GM13976 (cell line): ENCODE results near the gene ADAMTS2.
"Not testable (repeated sequence)": the region's sequence is repeated elsewhere in the genome, so short reads cannot be mapped to it uniquely, and the experiment has no call there.

Experiments
- DNase-seq: peaks from one replicate; pipeline ENCODE4 v3.0.0; 2012; ENCODE audit warnings: low spot score
- CTCF ChIP-seq: IDR thresholded peaks from 2 replicates; pipeline ENCODE4 v1.5.1; 2012; ENCODE audit warnings: borderline replicate concordance, mild to moderate bottlenecking; ENCODE audit not compliant: insufficient read depth; ENCODE audit errors: extremely low read depth, missing control alignments, control extremely low read depth
- in situ Hi-C: fragments of 300-500 bp; cut with MboI; formaldehyde crosslinking; loops from one replicate; pipeline ENCODE4 v1.12.0; 2022; ENCODE audit warnings: low sequenced_read_pairs, mixed read lengths, inconsistent platforms; ENCODE audit not compliant: unreplicated experiment

ADAMTS2 gene

GRCh38 chr5:179289756-179290385 is 55.4 kb downstream of the ADAMTS2 start:
- no peak for TF ChIP-seq CTCF

GRCh38 chr5:179288809-179289185 is 56.5 kb downstream of the ADAMTS2 start:
- no peak for TF ChIP-seq CTCF
- no peak for DNase-seq
- in situ Hi-C loops, result no loop called here

More at GRCh38 chr5:179289756-179290385, 55.4 kb downstream of the ADAMTS2 start:
- in situ Hi-C loops, result no loop called here
- no peak for DNase-seq

GRCh38 chr5:179288101-179288808 is 57.0 kb downstream of the ADAMTS2 start:
- DNase-seq, result no peak
- in situ Hi-C loops, result no loop called here
- TF ChIP-seq CTCF, result no peak

GRCh38 chr5:179287631-179288030 is 57.6 kb downstream of the ADAMTS2 start:
- no peak for DNase-seq
- TF ChIP-seq CTCF, result no peak
- in situ Hi-C loops, result no loop called here

- no peak for TF ChIP-seq CTCF
- no peak for DNase-seq
- in situ Hi-C loops, result no loop called here
These were observed 58.2 kb downstream of the ADAMTS2 start for GRCh38 chr5:179287071-179287470.

GRCh38 chr5:179285776-179286162 is 59.5 kb downstream of the ADAMTS2 start:
- DNase-seq, in situ Hi-C loops: not testable (repeated sequence)
